ENCODE measurements around the gene RYR2. TPM values are rescaled to one million over a fixed set of nuclear protein-coding genes. Genes with fewer than 3 reads are reported as not detected.

The RYR2 gene
- total and polyA plus RNA-seq, 2 of the 8 experiments (the other 6 are each of a cell fraction or from before 2014, with no cell fraction given) = 1.3 to 4.4 TPM

- TF ChIP-seq KDM4A (IDR thresholded peaks at IDR 0.05; ENCODE audit: low read depth, low read length, severe bottlenecking) (no peak), EZH2 (IDR thresholded peaks at IDR 0.05; ENCODE audit: low read depth, low read length, severe bottlenecking) (no peak), SUZ12 (IDR thresholded peaks at IDR 0.05; ENCODE audit: low read length) (no peak), EP300 (IDR thresholded peaks at IDR 0.05; ENCODE audit: borderline replicate concordance in 1 of 2, low read depth in 2 of 2, low read length in 2 of 2) (no peak), TAF1 (IDR thresholded peaks at IDR 0.05; ENCODE audit: low read depth, low read length) (no peak)
- TF ChIP-seq, protein P1, sequence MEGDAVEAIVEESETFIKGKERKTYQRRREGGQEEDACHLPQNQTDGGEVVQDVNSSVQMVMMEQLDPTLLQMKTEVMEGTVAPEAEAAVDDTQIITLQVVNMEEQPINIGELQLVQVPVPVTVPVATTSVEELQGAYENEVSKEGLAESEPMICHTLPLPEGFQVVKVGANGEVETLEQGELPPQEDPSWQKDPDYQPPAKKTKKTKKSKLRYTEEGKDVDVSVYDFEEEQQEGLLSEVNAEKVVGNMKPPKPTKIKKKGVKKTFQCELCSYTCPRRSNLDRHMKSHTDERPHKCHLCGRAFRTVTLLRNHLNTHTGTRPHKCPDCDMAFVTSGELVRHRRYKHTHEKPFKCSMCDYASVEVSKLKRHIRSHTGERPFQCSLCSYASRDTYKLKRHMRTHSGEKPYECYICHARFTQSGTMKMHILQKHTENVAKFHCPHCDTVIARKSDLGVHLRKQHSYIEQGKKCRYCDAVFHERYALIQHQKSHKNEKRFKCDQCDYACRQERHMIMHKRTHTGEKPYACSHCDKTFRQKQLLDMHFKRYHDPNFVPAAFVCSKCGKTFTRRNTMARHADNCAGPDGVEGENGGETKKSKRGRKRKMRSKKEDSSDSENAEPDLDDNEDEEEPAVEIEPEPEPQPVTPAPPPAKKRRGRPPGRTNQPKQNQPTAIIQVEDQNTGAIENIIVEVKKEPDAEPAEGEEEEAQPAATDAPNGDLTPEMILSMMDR (IDR thresholded peaks at IDR 0.05; ENCODE audit: control extremely low read depth in 1 of 3, insufficient read depth in 1 of 3, low read depth in 1 of 3, low read length in 3 of 3) = no peak
Measured at GRCh38 chr1:237320890-237321289, 278.9 kb downstream of the RYR2 start (continued).
